GM23338 (cell line): Measurements from ENCODE around the gene SURF4. TPM values are rescaled to one million over a fixed set of nuclear protein-coding genes. Genes with fewer than 3 reads are reported as not detected.

Experiments
- CREB1 ChIP-seq: fragments of 250-450 bp; sonication (Bioruptor Pico); IDR thresholded peaks from 2 replicates; pipeline ENCODE4 v1.5.0; 2020; ENCODE audit warnings: low read depth, mild to moderate bottlenecking, moderate library complexity
- EZH2 ChIP-seq: fragments of 200-600 bp; sonication (generic); IDR thresholded peaks from one replicate; pipeline ENCODE4 v1.8.0; 2017; ENCODE audit warnings: antibody characterized with exemption, mild to moderate bottlenecking, low read depth; ENCODE audit not compliant: unreplicated experiment
- EZH2phosphoT487 ChIP-seq: fragments of 200-600 bp; sonication (generic); IDR thresholded peaks from one replicate; pipeline ENCODE4 v1.8.1; 2018; ENCODE audit warnings: antibody characterized with exemption; ENCODE audit not compliant: unreplicated experiment
- JUNB ChIP-seq: IDR thresholded peaks from one replicate; pipeline ENCODE4 v1.6.1; 2016; ENCODE audit warnings: antibody characterized with exemption; ENCODE audit not compliant: unreplicated experiment
- NANOG ChIP-seq: IDR thresholded peaks from 2 replicates; pipeline ENCODE4 v1.6.1; 2016; ENCODE audit warnings: antibody characterized with exemption, borderline replicate concordance
- ZNF114 ChIP-seq: fragments of 250-450 bp; sonication (Bioruptor Pico); IDR thresholded peaks from 2 replicates; pipeline ENCODE4 v1.5.0; 2020; ENCODE audit warnings: mild to moderate bottlenecking, moderate library complexity
- polyA plus RNA-seq: library from polyadenylated mRNA; unstranded; fragments of >200 nt; fragmentation: Nextera tagmentation; extraction: Ambion mirVana; gene quantifications from 2 replicates; pipeline ENCODE4 v1.2.1, GENCODE V29; 2016
- total RNA-seq: library from RNA; depleted of rRNA; stranded (reverse); fragments of >200 nt; shearing (Covaris generic); gene quantifications from 2 replicates; pipeline ENCODE4 v1.2.3, GENCODE V29; 2014
- TF ChIP-seq, protein P1 (sequence below): fragments of 250-450 bp; sonication (Bioruptor Pico); IDR thresholded peaks from 2 replicates; pipeline ENCODE4 v1.5.0; 2020; ENCODE audit warnings: mild to moderate bottlenecking, moderate library complexity
- TF ChIP-seq, protein P2 (sequence below): IDR thresholded peaks from one replicate; pipeline ENCODE4 v1.6.1; 2018; ENCODE audit warnings: antibody characterized with exemption; ENCODE audit not compliant: unreplicated experiment
- TF ChIP-seq, protein P3 (sequence below), 2 experiments: fragments of 200-600 bp in 1 of 2; sonication (generic) in 1 of 2; conservative IDR thresholded peaks; 2 replicates each; pipeline versions ENCODE4 v1.5.1 to v1.6.1; 2016 to 2017; ENCODE audit warnings: antibody characterized with exemption in 2 of 2, low read depth in 2 of 2, mild to moderate bottlenecking in 2 of 2, moderate library complexity in 1 of 2

The SURF4 gene
- total and polyA plus RNA-seq, 2 experiments from 2014 or later, result 66.3 to 242 TPM

DNA sequence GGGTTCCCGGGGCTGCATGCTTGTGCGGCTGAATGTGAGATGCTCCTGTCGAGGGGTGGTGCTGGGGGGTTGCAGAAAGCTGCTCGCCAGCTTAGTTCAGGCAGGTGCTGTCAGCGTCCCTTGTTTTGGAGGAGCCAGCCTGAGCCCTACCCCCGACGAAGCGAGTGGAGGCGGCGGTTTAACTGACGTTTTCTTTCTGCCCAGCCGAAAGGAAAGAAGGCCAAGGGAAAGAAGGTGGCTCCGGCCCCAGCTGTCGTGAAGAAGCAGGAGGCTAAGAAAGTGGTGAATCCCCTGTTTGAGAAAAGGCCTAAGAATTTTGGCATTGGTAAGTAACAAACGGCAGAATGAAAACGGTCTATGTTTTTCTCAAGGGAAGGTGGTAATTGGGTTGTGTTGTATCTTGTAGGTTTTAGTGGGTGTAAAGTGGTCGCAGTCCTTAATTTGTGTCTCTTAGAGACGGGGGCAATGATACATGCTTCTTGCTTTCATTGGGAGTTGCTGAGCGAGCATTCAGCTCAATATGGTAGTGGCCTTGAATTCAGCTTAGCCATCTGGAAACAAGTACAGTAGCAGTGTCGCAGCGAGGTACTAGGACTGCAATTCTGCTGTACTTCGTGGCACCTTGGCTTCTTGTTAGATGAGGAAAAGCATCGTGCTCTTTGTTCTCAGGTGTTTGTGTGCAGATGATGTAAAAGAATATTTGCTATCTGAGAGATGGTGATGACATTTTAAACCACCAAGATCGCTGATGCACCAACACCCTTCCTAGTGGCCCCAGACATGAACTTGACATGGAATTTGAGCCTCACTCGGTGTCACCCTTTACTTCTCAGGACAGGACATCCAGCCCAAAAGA lies 26.9 kb downstream of the SURF4 start (continued):
- TF ChIP-seq, protein P1, sequence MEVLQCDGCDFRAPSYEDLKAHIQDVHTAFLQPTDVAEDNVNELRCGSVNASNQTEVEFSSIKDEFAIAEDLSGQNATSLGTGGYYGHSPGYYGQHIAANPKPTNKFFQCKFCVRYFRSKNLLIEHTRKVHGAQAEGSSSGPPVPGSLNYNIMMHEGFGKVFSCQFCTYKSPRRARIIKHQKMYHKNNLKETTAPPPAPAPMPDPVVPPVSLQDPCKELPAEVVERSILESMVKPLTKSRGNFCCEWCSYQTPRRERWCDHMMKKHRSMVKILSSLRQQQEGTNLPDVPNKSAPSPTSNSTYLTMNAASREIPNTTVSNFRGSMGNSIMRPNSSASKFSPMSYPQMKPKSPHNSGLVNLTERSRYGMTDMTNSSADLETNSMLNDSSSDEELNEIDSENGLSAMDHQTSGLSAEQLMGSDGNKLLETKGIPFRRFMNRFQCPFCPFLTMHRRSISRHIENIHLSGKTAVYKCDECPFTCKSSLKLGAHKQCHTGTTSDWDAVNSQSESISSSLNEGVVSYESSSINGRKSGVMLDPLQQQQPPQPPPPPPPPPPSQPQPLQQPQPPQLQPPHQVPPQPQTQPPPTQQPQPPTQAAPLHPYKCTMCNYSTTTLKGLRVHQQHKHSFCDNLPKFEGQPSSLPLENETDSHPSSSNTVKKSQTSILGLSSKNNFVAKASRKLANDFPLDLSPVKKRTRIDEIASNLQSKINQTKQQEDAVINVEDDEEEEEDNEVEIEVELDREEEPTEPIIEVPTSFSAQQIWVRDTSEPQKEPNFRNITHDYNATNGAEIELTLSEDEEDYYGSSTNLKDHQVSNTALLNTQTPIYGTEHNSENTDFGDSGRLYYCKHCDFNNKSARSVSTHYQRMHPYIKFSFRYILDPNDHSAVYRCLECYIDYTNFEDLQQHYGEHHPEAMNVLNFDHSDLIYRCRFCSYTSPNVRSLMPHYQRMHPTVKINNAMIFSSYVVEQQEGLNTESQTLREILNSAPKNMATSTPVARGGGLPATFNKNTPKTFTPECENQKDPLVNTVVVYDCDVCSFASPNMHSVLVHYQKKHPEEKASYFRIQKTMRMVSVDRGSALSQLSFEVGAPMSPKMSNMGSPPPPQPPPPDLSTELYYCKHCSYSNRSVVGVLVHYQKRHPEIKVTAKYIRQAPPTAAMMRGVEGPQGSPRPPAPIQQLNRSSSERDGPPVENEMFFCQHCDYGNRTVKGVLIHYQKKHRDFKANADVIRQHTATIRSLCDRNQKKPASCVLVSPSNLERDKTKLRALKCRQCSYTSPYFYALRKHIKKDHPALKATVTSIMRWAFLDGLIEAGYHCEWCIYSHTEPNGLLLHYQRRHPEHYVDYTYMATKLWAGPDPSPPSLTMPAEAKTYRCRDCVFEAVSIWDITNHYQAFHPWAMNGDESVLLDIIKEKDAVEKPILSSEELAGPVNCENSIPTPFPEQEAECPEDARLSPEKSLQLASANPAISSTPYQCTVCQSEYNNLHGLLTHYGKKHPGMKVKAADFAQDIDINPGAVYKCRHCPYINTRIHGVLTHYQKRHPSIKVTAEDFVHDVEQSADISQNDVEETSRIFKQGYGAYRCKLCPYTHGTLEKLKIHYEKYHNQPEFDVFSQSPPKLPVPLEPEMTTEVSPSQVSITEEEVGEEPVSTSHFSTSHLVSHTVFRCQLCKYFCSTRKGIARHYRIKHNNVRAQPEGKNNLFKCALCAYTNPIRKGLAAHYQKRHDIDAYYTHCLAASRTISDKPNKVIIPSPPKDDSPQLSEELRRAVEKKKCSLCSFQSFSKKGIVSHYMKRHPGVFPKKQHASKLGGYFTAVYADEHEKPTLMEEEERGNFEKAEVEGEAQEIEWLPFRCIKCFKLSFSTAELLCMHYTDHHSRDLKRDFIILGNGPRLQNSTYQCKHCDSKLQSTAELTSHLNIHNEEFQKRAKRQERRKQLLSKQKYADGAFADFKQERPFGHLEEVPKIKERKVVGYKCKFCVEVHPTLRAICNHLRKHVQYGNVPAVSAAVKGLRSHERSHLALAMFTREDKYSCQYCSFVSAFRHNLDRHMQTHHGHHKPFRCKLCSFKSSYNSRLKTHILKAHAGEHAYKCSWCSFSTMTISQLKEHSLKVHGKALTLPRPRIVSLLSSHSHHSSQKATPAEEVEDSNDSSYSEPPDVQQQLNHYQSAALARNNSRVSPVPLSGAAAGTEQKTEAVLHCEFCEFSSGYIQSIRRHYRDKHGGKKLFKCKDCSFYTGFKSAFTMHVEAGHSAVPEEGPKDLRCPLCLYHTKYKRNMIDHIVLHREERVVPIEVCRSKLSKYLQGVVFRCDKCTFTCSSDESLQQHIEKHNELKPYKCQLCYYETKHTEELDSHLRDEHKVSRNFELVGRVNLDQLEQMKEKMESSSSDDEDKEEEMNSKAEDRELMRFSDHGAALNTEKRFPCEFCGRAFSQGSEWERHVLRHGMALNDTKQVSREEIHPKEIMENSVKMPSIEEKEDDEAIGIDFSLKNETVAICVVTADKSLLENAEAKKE (CRISPR knock-in tag), result no peak
- TF ChIP-seq NANOG (no peak), JUNB (no peak), ZNF114 (CRISPR knock-in tag) (no peak), CREB1 (CRISPR knock-in tag) (no peak), EZH2 (no peak), EZH2phosphoT487 (no peak)
- TF ChIP-seq, protein P2, sequence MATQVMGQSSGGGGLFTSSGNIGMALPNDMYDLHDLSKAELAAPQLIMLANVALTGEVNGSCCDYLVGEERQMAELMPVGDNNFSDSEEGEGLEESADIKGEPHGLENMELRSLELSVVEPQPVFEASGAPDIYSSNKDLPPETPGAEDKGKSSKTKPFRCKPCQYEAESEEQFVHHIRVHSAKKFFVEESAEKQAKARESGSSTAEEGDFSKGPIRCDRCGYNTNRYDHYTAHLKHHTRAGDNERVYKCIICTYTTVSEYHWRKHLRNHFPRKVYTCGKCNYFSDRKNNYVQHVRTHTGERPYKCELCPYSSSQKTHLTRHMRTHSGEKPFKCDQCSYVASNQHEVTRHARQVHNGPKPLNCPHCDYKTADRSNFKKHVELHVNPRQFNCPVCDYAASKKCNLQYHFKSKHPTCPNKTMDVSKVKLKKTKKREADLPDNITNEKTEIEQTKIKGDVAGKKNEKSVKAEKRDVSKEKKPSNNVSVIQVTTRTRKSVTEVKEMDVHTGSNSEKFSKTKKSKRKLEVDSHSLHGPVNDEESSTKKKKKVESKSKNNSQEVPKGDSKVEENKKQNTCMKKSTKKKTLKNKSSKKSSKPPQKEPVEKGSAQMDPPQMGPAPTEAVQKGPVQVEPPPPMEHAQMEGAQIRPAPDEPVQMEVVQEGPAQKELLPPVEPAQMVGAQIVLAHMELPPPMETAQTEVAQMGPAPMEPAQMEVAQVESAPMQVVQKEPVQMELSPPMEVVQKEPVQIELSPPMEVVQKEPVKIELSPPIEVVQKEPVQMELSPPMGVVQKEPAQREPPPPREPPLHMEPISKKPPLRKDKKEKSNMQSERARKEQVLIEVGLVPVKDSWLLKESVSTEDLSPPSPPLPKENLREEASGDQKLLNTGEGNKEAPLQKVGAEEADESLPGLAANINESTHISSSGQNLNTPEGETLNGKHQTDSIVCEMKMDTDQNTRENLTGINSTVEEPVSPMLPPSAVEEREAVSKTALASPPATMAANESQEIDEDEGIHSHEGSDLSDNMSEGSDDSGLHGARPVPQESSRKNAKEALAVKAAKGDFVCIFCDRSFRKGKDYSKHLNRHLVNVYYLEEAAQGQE, result no peak
- TF ChIP-seq, protein P3, sequence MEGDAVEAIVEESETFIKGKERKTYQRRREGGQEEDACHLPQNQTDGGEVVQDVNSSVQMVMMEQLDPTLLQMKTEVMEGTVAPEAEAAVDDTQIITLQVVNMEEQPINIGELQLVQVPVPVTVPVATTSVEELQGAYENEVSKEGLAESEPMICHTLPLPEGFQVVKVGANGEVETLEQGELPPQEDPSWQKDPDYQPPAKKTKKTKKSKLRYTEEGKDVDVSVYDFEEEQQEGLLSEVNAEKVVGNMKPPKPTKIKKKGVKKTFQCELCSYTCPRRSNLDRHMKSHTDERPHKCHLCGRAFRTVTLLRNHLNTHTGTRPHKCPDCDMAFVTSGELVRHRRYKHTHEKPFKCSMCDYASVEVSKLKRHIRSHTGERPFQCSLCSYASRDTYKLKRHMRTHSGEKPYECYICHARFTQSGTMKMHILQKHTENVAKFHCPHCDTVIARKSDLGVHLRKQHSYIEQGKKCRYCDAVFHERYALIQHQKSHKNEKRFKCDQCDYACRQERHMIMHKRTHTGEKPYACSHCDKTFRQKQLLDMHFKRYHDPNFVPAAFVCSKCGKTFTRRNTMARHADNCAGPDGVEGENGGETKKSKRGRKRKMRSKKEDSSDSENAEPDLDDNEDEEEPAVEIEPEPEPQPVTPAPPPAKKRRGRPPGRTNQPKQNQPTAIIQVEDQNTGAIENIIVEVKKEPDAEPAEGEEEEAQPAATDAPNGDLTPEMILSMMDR (conservative IDR thresholded peaks at IDR 0.05; ENCODE audit: low read depth in 2 of 2), result no peak
